IMR-90 (cell line): Measurements from ENCODE around the gene LGALS9.

Experiments
- CEBPB ChIP-seq: IDR thresholded peaks from 2 replicates; pipeline ENCODE4 v1.6.1; 2012; ENCODE audit warnings: low read depth, low read length, improper control_type of control experiment
- POLR2A ChIP-seq: IDR thresholded peaks from 2 replicates; pipeline ENCODE4 v1.6.1; 2012; ENCODE audit warnings: mild to moderate bottlenecking, low read depth, low read length
- RCOR1 ChIP-seq: IDR thresholded peaks from 2 replicates; pipeline ENCODE4 v1.6.1; 2012; ENCODE audit warnings: mild to moderate bottlenecking, low read length, improper control_type of control experiment; ENCODE audit not compliant: insufficient replicate concordance
- TF ChIP-seq, protein P1 (sequence below): conservative IDR thresholded peaks from 2 replicates; pipeline ENCODE4 v1.5.1; 2012; ENCODE audit warnings: mild to moderate bottlenecking, low read depth, low read length, improper control_type of control experiment

- TF ChIP-seq, protein P1, sequence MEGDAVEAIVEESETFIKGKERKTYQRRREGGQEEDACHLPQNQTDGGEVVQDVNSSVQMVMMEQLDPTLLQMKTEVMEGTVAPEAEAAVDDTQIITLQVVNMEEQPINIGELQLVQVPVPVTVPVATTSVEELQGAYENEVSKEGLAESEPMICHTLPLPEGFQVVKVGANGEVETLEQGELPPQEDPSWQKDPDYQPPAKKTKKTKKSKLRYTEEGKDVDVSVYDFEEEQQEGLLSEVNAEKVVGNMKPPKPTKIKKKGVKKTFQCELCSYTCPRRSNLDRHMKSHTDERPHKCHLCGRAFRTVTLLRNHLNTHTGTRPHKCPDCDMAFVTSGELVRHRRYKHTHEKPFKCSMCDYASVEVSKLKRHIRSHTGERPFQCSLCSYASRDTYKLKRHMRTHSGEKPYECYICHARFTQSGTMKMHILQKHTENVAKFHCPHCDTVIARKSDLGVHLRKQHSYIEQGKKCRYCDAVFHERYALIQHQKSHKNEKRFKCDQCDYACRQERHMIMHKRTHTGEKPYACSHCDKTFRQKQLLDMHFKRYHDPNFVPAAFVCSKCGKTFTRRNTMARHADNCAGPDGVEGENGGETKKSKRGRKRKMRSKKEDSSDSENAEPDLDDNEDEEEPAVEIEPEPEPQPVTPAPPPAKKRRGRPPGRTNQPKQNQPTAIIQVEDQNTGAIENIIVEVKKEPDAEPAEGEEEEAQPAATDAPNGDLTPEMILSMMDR = no peak
- no peak for TF ChIP-seq CEBPB
- TF ChIP-seq POLR2A = no peak
- no peak for TF ChIP-seq RCOR1
These were observed 38.9 kb downstream of the LGALS9 start for GRCh38 chr17:27669850-27670249.
